Adrenal gland (tissue), 12 donors: ENCODE measurements around the gene FAM83B. TPM values are rescaled to one million over a fixed set of nuclear protein-coding genes. Genes with fewer than 3 reads are reported as not detected.

Experiments used
- DNase-seq, 7 donors: peaks; one replicate each; pipeline ENCODE4 v3.0.0-alpha.2; 2019 to 2020
- H3K27ac ChIP-seq, 5 donors: fragments of 200-600 bp; sonication (generic) in 4 of 5; 1 replicate in 3 of 5; 2 replicates in 2 of 5; pipeline versions ENCODE4 v1.5.1 to v1.8.0; 2016 to 2020; ENCODE audit warnings: mild to moderate bottlenecking in 1 of 5
- H3K27me3 ChIP-seq: fragments of 200-600 bp; 2 replicates; pipeline ENCODE4 v1.8.0; 2021
- H3K36me3 ChIP-seq, 2 donors: fragments of 200-600 bp; replicated peaks in 1 of 2; 1 replicate in 1 of 2; 2 replicates in 1 of 2; pipeline versions ENCODE4 v1.5.1 to v1.8.0; 2018 to 2022
- H3K4me1 ChIP-seq, 2 donors: fragments of 200-600 bp; replicated peaks in 1 of 2; 1 replicate in 1 of 2; 2 replicates in 1 of 2; pipeline versions ENCODE4 v1.5.1 to v1.8.0; 2018 to 2021
- H3K4me3 ChIP-seq, 4 donors: fragments of 200-600 bp; sonication (generic) in 3 of 4; one replicate each; pipeline ENCODE4 v1.5.1; 2016 to 2018
- H3K9me3 ChIP-seq, 3 donors: fragments of 200-600 bp; sonication (generic) in 1 of 3; replicated peaks in 1 of 3; 1 replicate in 2 of 3; 2 replicates in 1 of 3; pipeline versions ENCODE4 v1.5.1 to v1.8.0; 2016 to 2021
- CTCF ChIP-seq, 6 experiments: fragments of 450-650 bp in 4 of 6; fragments of 200-600 bp in 2 of 6; sonication (generic) in 1 of 6; IDR thresholded peaks; 1 replicate in 5 of 6; 2 replicates in 1 of 6; pipeline versions ENCODE4 v1.5.1 to v1.8.0; 2016 to 2021; ENCODE audit warnings: antibody characterized with exemption in 6 of 6, mild to moderate bottlenecking in 2 of 6, moderate library complexity in 1 of 6
- POLR2A ChIP-seq, 2 donors: fragments of 450-650 bp; IDR thresholded peaks; one replicate each; pipeline ENCODE4 v1.6.1; 2017; ENCODE audit warnings: antibody characterized with exemption in 2 of 2, mild to moderate bottlenecking in 2 of 2, moderate library complexity in 1 of 2
- WGBS, 4 donors: extraction: QIAGEN DNeasy Blood & Tissue Kit in 2 of 4; methylation state at CpG; one replicate each; pipeline versions ENCODE4 v1.1.5 to v1.1.7; 2013 to 2017; 5-methylcytosine and 5-hydroxymethylcytosine counted together
- intact Hi-C, 2 donors: fragments of 100-400 bp; cut with DNase I; formaldehyde crosslinking; loops; one replicate each; pipeline versions ENCODE4 v1.14.1 to v1.15.0; 2022 to 2023
- polyA plus RNA-seq, 3 donors: library from polyadenylated mRNA; stranded (reverse); fragments of 200-250 nt in 2 of 3; fragments of 350-450 nt in 1 of 3; fragmentation: Illumina TruSeq in 1 of 3; extraction: RNeasy Lipid Tissue Mini Kit (QIAGEN cat#74804) in 1 of 3; gene quantifications; one replicate each; pipeline ENCODE4 v1.2.3, GENCODE V29; 2013 to 2014
- total RNA-seq, 9 donors: library from RNA; depleted of rRNA in 4 of 9; stranded (reverse); fragments of >200 nt in 4 of 9; fragments of 120-200 nt in 1 of 9; fragmentation: NEBNext Ultra II Directional in 1 of 9; extraction: Animal tissue kit (Norgen Biotek cat#: 25700) in 1 of 9; gene quantifications; one replicate each; pipeline versions ENCODE4 v1.1.0 to v1.2.4, GENCODE V29; 2013 to 2023
- donor health status: healthy with polysubstance abuse.
- donor health status: Bipolar disorder and iron deficiency.
- donor health status: DM: yes; HTN: yes; CAD: no.
- donor health status: DM: no; HTN: no; CAD: no.
- donor health status: DM: no; HTN: no; CAD: no.
- donor health status: DM: yes; HTN: yes; CAD: no.

FAM83B gene
- total and polyA plus RNA-seq, 12 donors, result not detected

- Histone ChIP-seq H3K27me3 (no peaks in the 10 kb centered on the region), H3K36me3 (no peaks in the 10 kb centered on the region), H3K27ac (no peak overlapping the region), H3K4me3 (no peak overlapping the region), H3K9me3 (no peaks in the 10 kb centered on the region), H3K4me1 (no peaks in the 10 kb centered on the region)
- no peak for TF ChIP-seq CTCF (IDR thresholded peaks at IDR 0.05)
- no peak for TF ChIP-seq POLR2A (IDR thresholded peaks at IDR 0.05)
- no peak for DNase-seq
- intact Hi-C loops, result no loop called here
- WGBS, 4 donors, result 66 to 75% (median 68%) methylated on average over 3 of the region's 3 CpGs
Measured at GRCh38 chr6:54856129-54856528, 9.6 kb downstream of the FAM83B start.

GRCh38 chr6:54860132-54860531 lies 13.6 kb downstream of the FAM83B start:
- no peak overlapping the region for H3K27ac ChIP-seq
- no peak for DNase-seq
- intact Hi-C loops, result no loop called here
- no peak overlapping the region for H3K4me3 ChIP-seq
- H3K9me3 ChIP-seq, result no peaks in the 10 kb centered on the region
- H3K4me1 ChIP-seq, result no peaks in the 10 kb centered on the region
- H3K36me3 ChIP-seq, result no peaks in the 10 kb centered on the region
- TF ChIP-seq CTCF (IDR thresholded peaks at IDR 0.05) (no peak), POLR2A (IDR thresholded peaks at IDR 0.05) (no peak)
- no peaks in the 10 kb centered on the region for H3K27me3 ChIP-seq

GRCh38 chr6:54860739-54861138 lies 14.2 kb downstream of the FAM83B start:
- Histone ChIP-seq H3K4me1 (no peaks in the 10 kb centered on the region), H3K36me3 (no peaks in the 10 kb centered on the region), H3K27ac (no peak overlapping the region), H3K9me3 (no peaks in the 10 kb centered on the region), H3K27me3 (no peaks in the 10 kb centered on the region), H3K4me3 (no peak overlapping the region)
- 81 to 86% (median 83%) methylated on average over 5 of the region's 5 CpGs for WGBS, 4 donors
- TF ChIP-seq CTCF (IDR thresholded peaks at IDR 0.05) (no peak), POLR2A (IDR thresholded peaks at IDR 0.05) (no peak)
- intact Hi-C loops, result no loop called here
- DNase-seq, result no peak

GRCh38 chr6:54861905-54862616 lies 15.5 kb downstream of the FAM83B start:
- no peak for DNase-seq
- Histone ChIP-seq H3K4me1 (no peaks in the 10 kb centered on the region), H3K36me3 (no peaks in the 10 kb centered on the region), H3K4me3 (no peak overlapping the region), H3K27ac (no peak overlapping the region), H3K9me3 (no peaks in the 10 kb centered on the region), H3K27me3 (no peaks in the 10 kb centered on the region)
- intact Hi-C loops, result no loop called here
- 79 to 90% (median 84%) methylated on average over 10 of the region's 10 CpGs for WGBS, 4 donors
- no peak for TF ChIP-seq CTCF (IDR thresholded peaks at IDR 0.05)
- TF ChIP-seq POLR2A (IDR thresholded peaks at IDR 0.05), result no peak
